ENCODE data around the gene DYNC1H1. TPM values are rescaled to one million over a fixed set of nuclear protein-coding genes. Genes with fewer than 3 reads are reported as not detected.

Gene DYNC1H1
- total RNA-seq, 2 experiments from 2014 or later = 209 to 291 TPM

DNA sequence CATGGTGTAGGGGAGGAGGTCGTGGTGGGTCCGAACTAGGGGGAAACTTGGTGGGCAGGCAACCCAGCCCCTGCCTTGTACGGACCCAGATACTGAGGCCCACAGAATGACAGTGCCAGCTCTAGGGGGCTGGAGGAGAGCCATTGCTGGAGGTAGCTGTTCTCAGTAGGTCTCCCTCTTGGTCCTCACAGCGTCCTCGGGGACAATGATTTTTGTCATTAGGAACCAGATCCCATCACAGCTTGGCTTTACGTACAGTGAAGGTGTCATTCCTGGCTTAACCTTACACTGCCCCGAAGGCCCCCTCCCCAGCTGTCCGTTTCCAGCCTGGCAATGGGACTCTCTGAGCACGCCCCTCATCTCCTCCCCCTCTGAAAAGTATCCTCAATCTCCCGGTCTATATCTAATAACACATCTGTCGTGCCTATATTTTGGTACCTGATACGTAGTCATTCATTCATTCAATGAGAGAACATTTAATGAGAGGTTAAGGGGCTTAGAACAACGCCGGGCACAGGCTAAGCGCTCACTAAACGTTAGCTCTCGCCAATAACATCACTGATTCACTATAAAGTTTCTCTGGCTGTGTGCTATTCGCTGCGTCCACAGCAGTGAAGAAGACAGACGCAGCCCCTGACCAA, 597 bp upstream of the DYNC1H1 start:
- peaks cover 42% of the 10 kb centered on the region for H3K79me2 ChIP-seq (ENCODE audit: insufficient read depth, low read depth, low read length)
- H3K27ac ChIP-seq (ENCODE audit: low read depth, low read length, poor library complexity, severe bottlenecking) = no peak overlapping the region

DNA sequence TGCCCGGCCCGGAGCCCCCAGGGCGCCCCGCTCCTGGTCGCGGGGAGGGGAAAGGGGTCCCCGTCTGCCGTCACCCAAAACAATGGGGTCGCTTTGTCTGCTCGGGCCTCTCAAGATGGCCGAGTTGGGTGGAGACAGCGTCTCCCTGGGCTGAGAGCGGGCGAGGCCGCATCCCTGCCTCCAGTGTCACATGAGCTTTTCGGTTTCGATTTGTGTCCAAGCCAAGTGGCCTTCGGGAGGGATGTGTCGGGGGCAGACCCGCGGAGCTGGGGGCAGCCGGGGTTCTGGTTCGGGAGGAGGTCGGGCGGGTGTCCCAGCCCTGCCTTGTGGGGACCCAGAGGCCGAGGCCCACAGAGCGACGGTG, 790 bp downstream of the DYNC1H1 start:
- Histone ChIP-seq H3K4me3 (ENCODE audit: low read depth, low read length, poor library complexity, severe bottlenecking) (peak overlapping the region; percentile 97), H3K79me2 (ENCODE audit: insufficient read depth, low read depth, low read length) (peaks cover 55% of the 10 kb centered on the region), H3K4me1 (ENCODE audit: insufficient read depth, low read length, poor library complexity, severe bottlenecking) (peaks cover 37% of the 10 kb centered on the region), H3K36me3 (ENCODE audit: insufficient read depth, low read length) (peaks cover 14% of the 10 kb centered on the region), H3K9me3 (ENCODE audit: low read length) (no peaks in the 10 kb centered on the region), H3K4me2 (ENCODE audit: low read length) (peak overlapping the region; percentile 90), H3K27ac (ENCODE audit: low read depth, low read length, poor library complexity, severe bottlenecking) (peak overlapping the region; percentile 17), H3K9me2 (ENCODE audit: insufficient read depth, low read length) (no peaks in the 10 kb centered on the region), H4K20me1 (ENCODE audit: insufficient read depth, low read length) (peaks cover 10% of the 10 kb centered on the region; the same call in 1 of the 2 replicates), H2AFZ (ENCODE audit: low read length) (peak overlapping the region; percentile 44; the same call in 1 of the 2 replicates)
- ChIA-PET CTCF (ENCODE audit: unreplicated experiment) (interaction anchor here (0.5 to 0.9 kb wide), 3 partner anchors 26 to 133 kb away, joined by 3 to 5 read pairs (median 4); no protein-coding TSS in a partner anchor), POLR2A (interaction anchor here (0.7 to 1.5 kb wide), 6 partner anchors 12 to 246 kb away, joined by 3 to 5 read pairs (median 4); no protein-coding TSS in a partner anchor)
- DNase-seq (ENCODE audit: low spot score) = peak; percentile 69
- no peak for TF ChIP-seq EZH2phosphoT487 (IDR thresholded peaks at IDR 0.05; ENCODE audit: borderline replicate concordance, low read depth, low read length)
- TF ChIP-seq, protein P1, sequence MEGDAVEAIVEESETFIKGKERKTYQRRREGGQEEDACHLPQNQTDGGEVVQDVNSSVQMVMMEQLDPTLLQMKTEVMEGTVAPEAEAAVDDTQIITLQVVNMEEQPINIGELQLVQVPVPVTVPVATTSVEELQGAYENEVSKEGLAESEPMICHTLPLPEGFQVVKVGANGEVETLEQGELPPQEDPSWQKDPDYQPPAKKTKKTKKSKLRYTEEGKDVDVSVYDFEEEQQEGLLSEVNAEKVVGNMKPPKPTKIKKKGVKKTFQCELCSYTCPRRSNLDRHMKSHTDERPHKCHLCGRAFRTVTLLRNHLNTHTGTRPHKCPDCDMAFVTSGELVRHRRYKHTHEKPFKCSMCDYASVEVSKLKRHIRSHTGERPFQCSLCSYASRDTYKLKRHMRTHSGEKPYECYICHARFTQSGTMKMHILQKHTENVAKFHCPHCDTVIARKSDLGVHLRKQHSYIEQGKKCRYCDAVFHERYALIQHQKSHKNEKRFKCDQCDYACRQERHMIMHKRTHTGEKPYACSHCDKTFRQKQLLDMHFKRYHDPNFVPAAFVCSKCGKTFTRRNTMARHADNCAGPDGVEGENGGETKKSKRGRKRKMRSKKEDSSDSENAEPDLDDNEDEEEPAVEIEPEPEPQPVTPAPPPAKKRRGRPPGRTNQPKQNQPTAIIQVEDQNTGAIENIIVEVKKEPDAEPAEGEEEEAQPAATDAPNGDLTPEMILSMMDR (conservative IDR thresholded peaks at IDR 0.05; ENCODE audit: low read length) = no peak
- no TSS peak for BruUV-seq (replicated peaks)
- intact Hi-C loops (cut with micrococcal nuclease; ENCODE audit: unreplicated experiment) = loop anchor here (2.0 kb wide), 1 partner anchor 124 kb away; no protein-coding TSS in a partner anchor

More for the DNA sequence above, 597 bp upstream of the DYNC1H1 start:
- H2AFZ ChIP-seq (ENCODE audit: low read length) = peak overlapping the region; percentile 63; the same call in 1 of the 2 replicates
- CTCF ChIA-PET (ENCODE audit: unreplicated experiment) = no interaction called here
- H3K4me1 ChIP-seq (ENCODE audit: insufficient read depth, low read length, poor library complexity, severe bottlenecking) = peaks cover 26% of the 10 kb centered on the region
- H4K20me1 ChIP-seq (ENCODE audit: insufficient read depth, low read length) = peaks cover 10% of the 10 kb centered on the region; the same call in 1 of the 2 replicates
- DNase-seq (ENCODE audit: low spot score) = no peak
- intact Hi-C loops (cut with micrococcal nuclease; ENCODE audit: unreplicated experiment) = loop anchor here (1.0 to 5.0 kb wide), 5 partner anchors 17 to 354 kb away; partner anchors contain the start of gene ZNF839
- POLR2A ChIA-PET = no interaction called here
- peak overlapping the region; percentile 25 for H3K4me3 ChIP-seq (ENCODE audit: low read depth, low read length, poor library complexity, severe bottlenecking)
- H3K36me3 ChIP-seq (ENCODE audit: insufficient read depth, low read length) = peaks cover 13% of the 10 kb centered on the region
- peak overlapping the region; percentile 53; the same call in 1 of the 2 replicates for H3K4me2 ChIP-seq (ENCODE audit: low read length)
- BruUV-seq (replicated peaks) = no TSS peak
- TF ChIP-seq, protein P1 (conservative IDR thresholded peaks at IDR 0.05; ENCODE audit: low read length) = no peak
- TF ChIP-seq EZH2phosphoT487 (IDR thresholded peaks at IDR 0.05; ENCODE audit: borderline replicate concordance, low read depth, low read length) = no peak
- H3K9me2 ChIP-seq (ENCODE audit: insufficient read depth, low read length) = no peaks in the 10 kb centered on the region
- no peaks in the 10 kb centered on the region for H3K9me3 ChIP-seq (ENCODE audit: low read length)

Data from OCI-LY7 (cell line).